Transverse colon (tissue), 4 donors: ENCODE results near the gene MATN3. TPM values are rescaled to one million over a fixed set of nuclear protein-coding genes. Genes with fewer than 3 reads are reported as not detected.

ENCODE experiments used
- DNase-seq: peaks from one replicate; pipeline ENCODE4 v3.0.0-alpha.2; 2019
- H3K27ac ChIP-seq, 4 donors: fragments of 200-600 bp; sonication (generic); 2 replicates each; pipeline ENCODE4 v1.5.1; 2016 to 2018; ENCODE audit warnings: inconsistent platforms in 4 of 4
- H3K27me3 ChIP-seq: fragments of 200-600 bp; sonication (generic); 2 replicates; pipeline ENCODE4 v1.5.1; 2017; ENCODE audit warnings: inconsistent platforms
- H3K36me3 ChIP-seq, 4 donors: fragments of 200-600 bp; sonication (generic); 2 replicates each; pipeline ENCODE4 v1.5.1; 2017 to 2019; ENCODE audit warnings: inconsistent platforms in 4 of 4
- H3K4me1 ChIP-seq, 4 donors: fragments of 200-600 bp; sonication (generic); 2 replicates each; pipeline ENCODE4 v1.5.1; 2017 to 2020; ENCODE audit warnings: inconsistent platforms in 4 of 4
- H3K4me3 ChIP-seq, 4 donors: fragments of 200-600 bp; sonication (generic); 1 replicate in 1 of 4; 2 replicates in 3 of 4; pipeline versions ENCODE4 v1.5.1 to v1.6.1; 2017 to 2019; ENCODE audit warnings: inconsistent platforms in 4 of 4
- H3K9me3 ChIP-seq, 2 donors: fragments of 200-600 bp; sonication (generic); 2 replicates each; pipeline ENCODE4 v1.5.1; 2017 to 2019; ENCODE audit warnings: inconsistent platforms in 2 of 2
- CTCF ChIP-seq, 5 experiments: fragments of 200-600 bp in 3 of 5; fragments of 450-650 bp in 2 of 5; sonication (generic) in 3 of 5; IDR thresholded peaks; 1 replicate in 2 of 5; 2 replicates in 3 of 5; pipeline ENCODE4 v1.5.1; 2016 to 2017; ENCODE audit warnings: antibody characterized with exemption in 5 of 5, inconsistent platforms in 3 of 5, mild to moderate bottlenecking in 2 of 5, moderate library complexity in 1 of 5
- EP300 ChIP-seq: sonication (generic); formaldehyde crosslinking; IDR thresholded peaks from one replicate; pipeline ENCODE4 v1.6.1; 2017; ENCODE audit warnings: antibody characterized with exemption, low read depth
- POLR2A ChIP-seq: fragments of 450-650 bp; IDR thresholded peaks from one replicate; pipeline ENCODE4 v1.6.1; 2016; ENCODE audit warnings: antibody characterized with exemption, mild to moderate bottlenecking, moderate library complexity
- POLR2AphosphoS5 ChIP-seq, 3 donors: sonication (generic); formaldehyde crosslinking; IDR thresholded peaks; one replicate each; pipeline ENCODE4 v1.6.1; 2016; ENCODE audit warnings: antibody characterized with exemption in 3 of 3
- WGBS, 2 donors: methylation state at CpG; one replicate each; pipeline ENCODE4 v1.1.5; 2018; ENCODE audit warnings: low coverage in 1 of 2; 5-methylcytosine and 5-hydroxymethylcytosine counted together
- in situ Hi-C, 4 donors: fragments of 200-750 bp; cut with MboI; loops; one replicate each; pipeline versions ENCODE4 v1.15.0 to v1.15.1; 2017; ENCODE audit warnings: low sequenced_read_pairs in 3 of 4, low pct_ligation_motif_present in 1 of 4, low pct_unique_long_range_greater_than_20kb in 1 of 4
- intact Hi-C: fragments of 100-400 bp; cut with DNase I; formaldehyde crosslinking; loops from one replicate; pipeline ENCODE4 v1.15.1; 2023; ENCODE audit warnings: low total_unique reads
- total RNA-seq, 4 donors: library from RNA; depleted of rRNA; stranded (reverse); fragments of >200 nt; gene quantifications; one replicate each; pipeline ENCODE4 v1.1.0, GENCODE V29; 2016

The MATN3 gene
- total RNA-seq, 4 donors from 2014 or later, result 0.16 to 0.27 TPM; not detected in 2

DNA sequence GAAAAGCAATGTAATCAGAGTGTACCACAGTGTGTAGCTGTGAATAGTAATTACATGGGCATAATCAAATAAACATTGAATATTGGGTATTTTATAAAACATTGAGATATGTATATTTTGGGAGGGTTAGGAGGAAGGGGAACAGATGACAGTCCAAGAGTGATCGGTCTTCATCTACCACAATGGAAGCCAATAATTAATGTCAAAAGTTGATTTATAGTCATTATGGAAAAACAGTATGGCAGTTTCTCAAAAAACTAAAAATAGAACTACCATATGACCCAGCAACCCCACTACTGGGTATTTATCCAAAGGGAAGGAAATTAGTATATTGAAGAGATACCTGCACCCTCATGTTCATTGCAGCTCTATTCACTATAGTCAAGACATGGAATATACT is 44.8 kb upstream of the MATN3 start:
- no peak for DNase-seq
- H3K4me3 ChIP-seq, result no peak overlapping the region
- no peak overlapping the region for H3K27ac ChIP-seq
- no peaks in the 10 kb centered on the region for H3K36me3 ChIP-seq
- no peaks in the 10 kb centered on the region for H3K9me3 ChIP-seq
- intact Hi-C loops (no loop called here), in situ Hi-C loops (no loop called here)
- TF ChIP-seq EP300 (no peak), POLR2A (no peak), CTCF (IDR thresholded peaks at IDR 0.05) (no peak), POLR2AphosphoS5 (IDR thresholded peaks at IDR 0.05) (no peak)
- WGBS, 2 donors, result 90 to 100% methylated on average over 1 of the region's 1 CpG
- peaks cover 4% of the 10 kb centered on the region for H3K27me3 ChIP-seq
- peaks cover 0 to 17% (median 8%) of the 10 kb centered on the region in 4 donors for H3K4me1 ChIP-seq

DNA sequence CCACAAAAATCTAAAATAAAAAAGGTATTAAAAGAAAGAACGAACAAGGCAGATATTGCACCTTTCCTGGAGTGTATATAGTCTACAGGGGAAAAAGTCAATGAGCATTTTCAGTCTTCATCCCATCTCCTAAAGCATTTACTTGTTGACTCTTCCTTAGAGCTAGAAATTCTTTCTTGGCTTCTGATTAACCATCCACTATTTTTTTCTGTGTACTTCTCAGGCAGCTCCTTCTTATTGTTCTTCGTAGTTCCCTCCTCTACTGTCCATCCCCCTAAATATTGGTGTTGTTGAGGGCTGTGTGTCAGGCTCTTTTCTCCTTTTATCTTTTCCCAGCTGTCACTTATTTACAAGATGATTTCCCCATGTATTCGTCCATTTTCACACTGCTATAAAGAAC is 42.5 kb upstream of the MATN3 start:
- Histone ChIP-seq H3K9me3 (no peaks in the 10 kb centered on the region), H3K4me1 (peaks cover 0 to 17% (median 10%) of the 10 kb centered on the region in 4 donors), H3K27ac (no peak overlapping the region), H3K36me3 (no peaks in the 10 kb centered on the region), H3K4me3 (no peak overlapping the region), H3K27me3 (peaks cover 4% of the 10 kb centered on the region)
- intact Hi-C loops (no loop called here), in situ Hi-C loops (no loop called here)
- DNase-seq, result no peak
- TF ChIP-seq POLR2A (no peak), EP300 (no peak), CTCF (IDR thresholded peaks at IDR 0.05) (no peak), POLR2AphosphoS5 (IDR thresholded peaks at IDR 0.05) (no peak)
- 88 to 92% methylated on average over 3 of the region's 3 CpGs for WGBS, 2 donors

- Histone ChIP-seq H3K4me3 (no peak overlapping the region), H3K27ac (no peak overlapping the region), H3K36me3 (no peaks in the 10 kb centered on the region), H3K4me1 (peaks cover 0 to 25% (median 17%) of the 10 kb centered on the region in 4 donors), H3K27me3 (peaks cover 4% of the 10 kb centered on the region), H3K9me3 (no peaks in the 10 kb centered on the region)
- intact Hi-C loops, result no loop called here
- no peak for DNase-seq
- WGBS, 2 donors, result 73 to 81% methylated on average over 2 to 6 of the region's 6 CpGs
- in situ Hi-C loops, result no loop called here
- TF ChIP-seq EP300, result no peak
- TF ChIP-seq POLR2A, result no peak
- TF ChIP-seq CTCF (IDR thresholded peaks at IDR 0.05), result no peak
- no peak for TF ChIP-seq POLR2AphosphoS5 (IDR thresholded peaks at IDR 0.05)
Observed at GRCh38 chr2:20054119-20054518, 41.7 kb upstream of the MATN3 start.

DNA sequence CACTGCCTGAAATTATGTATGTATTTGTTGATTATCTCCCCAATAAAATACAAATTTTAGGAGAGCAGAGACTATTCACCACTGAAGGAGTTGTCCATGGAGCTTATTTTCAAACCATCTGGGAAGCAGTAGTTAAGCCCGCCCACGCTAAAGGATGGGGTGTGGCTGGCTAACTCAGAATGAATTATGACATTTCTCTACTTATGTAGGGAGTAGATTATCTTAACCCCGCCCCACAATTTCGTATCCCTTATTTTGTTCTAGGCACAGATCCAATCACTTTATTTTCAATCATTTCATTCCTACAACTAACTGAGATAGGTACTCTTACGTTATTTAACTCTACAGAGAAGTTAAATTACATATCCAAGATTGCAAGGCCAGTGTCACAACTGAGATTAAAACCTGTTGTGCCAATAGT is 40.4 kb upstream of the MATN3 start:
- intact Hi-C loops, result no loop called here

More for the DNA sequence above, 40.4 kb upstream of the MATN3 start:
- Histone ChIP-seq H3K4me1 (peaks cover 2 to 37% (median 29%) of the 10 kb centered on the region in 4 donors), H3K27ac (peak overlapping the region; percentile 96 to 99 (median 98)), H3K36me3 (no peaks in the 10 kb centered on the region), H3K27me3 (peaks cover 4% of the 10 kb centered on the region), H3K4me3 (peak overlapping the region in 3 of 4 donors; percentile 58 to 91 (median 77)), H3K9me3 (no peaks in the 10 kb centered on the region)
- peak; percentile 79 for DNase-seq
- in situ Hi-C loops, result no loop called here
- 7 to 14% methylated on average over 5 of the region's 5 CpGs for WGBS, 2 donors
- no peak for TF ChIP-seq CTCF (IDR thresholded peaks at IDR 0.05)
- TF ChIP-seq EP300, result no peak
- TF ChIP-seq POLR2A, result no peak
- peak in 2 of 3 donors; percentile 39 to 50 for TF ChIP-seq POLR2AphosphoS5 (IDR thresholded peaks at IDR 0.05)
